GM21390 (cell line): ENCODE measurements around the gene KCNIP3.
"Not testable (repeated sequence)": the region's sequence is repeated elsewhere in the genome, so short reads cannot be mapped to it uniquely, and the experiment has no call there.

Source experiments
- ATAC-seq: cut with Tn5 transposase; IDR thresholded peaks from one replicate; pipeline ENCODE4 v1.9.1; 2021; ENCODE audit not compliant: unreplicated experiment

Gene KCNIP3

GRCh38 chr2:95346738-95347671 is 49.9 kb downstream of the KCNIP3 start:
- ATAC-seq: no peak

GRCh38 chr2:95347681-95348608 is 50.8 kb downstream of the KCNIP3 start:
- no peak for ATAC-seq

GRCh38 chr2:95348609-95349567 is 51.7 kb downstream of the KCNIP3 start:
- no peak for ATAC-seq

- no peak for ATAC-seq
Observed at GRCh38 chr2:95349568-95350322, 52.6 kb downstream of the KCNIP3 start.

GRCh38 chr2:95350368-95350767 is 53.2 kb downstream of the KCNIP3 start:
- no peak for ATAC-seq

- ATAC-seq: no peak
Observed at GRCh38 chr2:95350774-95351597, 53.8 kb downstream of the KCNIP3 start.

- ATAC-seq: no peak
Observed at GRCh38 chr2:95351598-95351915, 54.4 kb downstream of the KCNIP3 start.

GRCh38 chr2:95352310-95353054 is 55.3 kb downstream of the KCNIP3 start:
- ATAC-seq: no peak

GRCh38 chr2:95353055-95353575 is 56.0 kb downstream of the KCNIP3 start:
- no peak for ATAC-seq

- no peak for ATAC-seq
Observed at GRCh38 chr2:95353613-95354468, 56.7 kb downstream of the KCNIP3 start.

GRCh38 chr2:95354469-95354901 is 57.3 kb downstream of the KCNIP3 start:
- ATAC-seq: no peak

- no peak for ATAC-seq
Observed at GRCh38 chr2:95354925-95355324, 57.8 kb downstream of the KCNIP3 start.

- not testable (repeated sequence) for ATAC-seq
Observed at GRCh38 chr2:95355486-95355885, 58.3 kb downstream of the KCNIP3 start.

- no peak for ATAC-seq
Observed at GRCh38 chr2:95356821-95357700, 59.9 kb downstream of the KCNIP3 start.

GRCh38 chr2:95357717-95358280 is 60.7 kb downstream of the KCNIP3 start:
- ATAC-seq: no peak

- ATAC-seq: no peak
Observed at GRCh38 chr2:95359031-95359430, 61.9 kb downstream of the KCNIP3 start.
